Kidney (tissue), 14 donors: ENCODE measurements around the gene IFNL3. TPM values are rescaled to one million over a fixed set of nuclear protein-coding genes. Genes with fewer than 3 reads are reported as not detected.

Experiments
- DNase-seq, 5 donors: peaks; one replicate each; pipeline ENCODE4 v3.0.0-alpha.2; 2013 to 2020
- FAIRE-seq: peaks from 2 replicates; lab custom pipeline; 2012; peaks lifted over from hg19 to GRCh38; lab: Jason Lieb, UNC
- H3K27ac ChIP-seq, 2 donors: one replicate each; pipeline ENCODE4 v1.7.0; 2013; ENCODE audit warnings: low read depth in 2 of 2, low read length in 2 of 2, inconsistent platforms in 1 of 2
- H3K27me3 ChIP-seq: one replicate; pipeline ENCODE4 v1.7.1; 2013; ENCODE audit warnings: low read length, inconsistent platforms; ENCODE audit not compliant: control insufficient read depth, insufficient read depth
- H3K36me3 ChIP-seq, 3 donors: one replicate each; pipeline versions ENCODE4 v1.7.0 to v1.7.1; 2013; ENCODE audit warnings: low read length in 3 of 3, control low read depth in 1 of 3, inconsistent platforms in 1 of 3; ENCODE audit not compliant: insufficient read depth in 3 of 3, control insufficient read depth in 2 of 3
- H3K4me1 ChIP-seq, 3 donors: one replicate each; pipeline versions ENCODE4 v1.7.0 to v1.7.1; 2013; ENCODE audit warnings: low read length in 3 of 3, inconsistent platforms in 1 of 3, low read depth in 1 of 3; ENCODE audit not compliant: control insufficient read depth in 2 of 3, insufficient read depth in 2 of 3
- H3K4me3 ChIP-seq, 3 donors: one replicate each; pipeline versions ENCODE4 v1.7.0 to v1.8.1; 2013; ENCODE audit warnings: low read length in 3 of 3, control low read depth in 1 of 3, inconsistent platforms in 1 of 3
- H3K9ac ChIP-seq, 3 donors: one replicate each; pipeline versions ENCODE4 v1.7.0 to v1.7.1; 2013; ENCODE audit warnings: low read length in 3 of 3, control low read depth in 1 of 3, inconsistent platforms in 1 of 3
- H3K9me3 ChIP-seq, 3 donors: one replicate each; pipeline versions ENCODE4 v1.7.0 to v1.7.1; 2013; ENCODE audit warnings: low read length in 3 of 3, control low read depth in 1 of 3, inconsistent platforms in 1 of 3; ENCODE audit not compliant: control insufficient read depth in 2 of 3, insufficient read depth in 1 of 3
- intact Hi-C: fragments of 100-400 bp; cut with DNase I; formaldehyde crosslinking; loops from one replicate; pipeline ENCODE4 v1.11.1; 2022
- polyA plus RNA-seq: library from polyadenylated mRNA; stranded (reverse); fragments of 350-450 nt; fragmentation: Illumina TruSeq; extraction: RNeasy Lipid Tissue Mini Kit (QIAGEN cat#74804); gene quantifications from one replicate; pipeline ENCODE4 v1.2.3, GENCODE V29; 2014; ENCODE audit warnings: low read depth, low replicate concordance; ENCODE audit not compliant: insufficient read depth
- total RNA-seq: library from RNA; stranded (reverse); fragmentation: NEBNext Ultra II Directional; extraction: Animal tissue kit (Norgen Biotek cat#: 25700); gene quantifications from one replicate; pipeline ENCODE4 v1.2.1, GENCODE V29; 2021
- TF ChIP-seq, protein P1 (sequence below): IDR thresholded peaks from 3 replicates; pipeline ENCODE4 v1.5.1; 2012; ENCODE audit warnings: mild to moderate bottlenecking, moderate library complexity, borderline replicate concordance; ENCODE audit not compliant: insufficient read depth; ENCODE audit errors: extremely low read depth
- donor health status: control.
- donor health status: control.
- donor health status: control.
- donor health status: control.
- donor health status: control.
- donor health status: DM: yes; HTN: yes; CAD: no.
- donor health status: Normal renal cell carcinoma (clear cell type).

IFNL3 gene
- total and polyA plus RNA-seq, 2 donors from 2014 or later: not detected

DNA sequence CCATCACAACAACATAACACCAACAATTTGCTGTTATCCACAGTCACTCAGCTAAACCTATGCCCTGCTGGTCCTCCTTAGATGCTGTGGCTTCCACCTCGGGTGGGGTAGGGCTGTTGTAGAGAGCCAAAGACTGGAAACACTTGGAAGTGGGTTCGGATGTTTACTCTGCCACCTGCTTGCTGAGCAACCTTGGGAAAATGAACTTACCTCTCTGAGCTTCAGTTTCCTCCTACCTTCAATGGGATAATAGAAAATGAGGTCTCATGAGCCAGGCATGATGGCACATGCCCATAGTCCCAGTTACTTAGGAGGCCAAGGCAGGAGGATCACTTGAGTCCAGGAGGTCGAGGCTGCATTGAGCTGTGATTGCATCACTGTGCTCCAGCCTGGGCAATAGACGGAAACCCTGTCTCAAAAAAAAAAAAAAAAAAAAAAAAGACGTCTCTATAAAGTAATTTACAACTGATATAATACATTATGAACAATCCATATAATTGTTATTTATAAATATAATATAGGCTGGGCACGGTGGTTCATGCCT is 37.4 kb downstream of the IFNL3 start:
- DNase-seq: no peak
- Histone ChIP-seq H3K27me3 (peaks cover 2% of the 10 kb centered on the region), H3K9ac (no peak overlapping the region), H3K4me3 (no peak overlapping the region), H3K36me3 (no peaks in the 10 kb centered on the region), H3K27ac (no peak overlapping the region), H3K9me3 (no peaks in the 10 kb centered on the region), H3K4me1 (no peaks in the 10 kb centered on the region)
- TF ChIP-seq, protein P1, sequence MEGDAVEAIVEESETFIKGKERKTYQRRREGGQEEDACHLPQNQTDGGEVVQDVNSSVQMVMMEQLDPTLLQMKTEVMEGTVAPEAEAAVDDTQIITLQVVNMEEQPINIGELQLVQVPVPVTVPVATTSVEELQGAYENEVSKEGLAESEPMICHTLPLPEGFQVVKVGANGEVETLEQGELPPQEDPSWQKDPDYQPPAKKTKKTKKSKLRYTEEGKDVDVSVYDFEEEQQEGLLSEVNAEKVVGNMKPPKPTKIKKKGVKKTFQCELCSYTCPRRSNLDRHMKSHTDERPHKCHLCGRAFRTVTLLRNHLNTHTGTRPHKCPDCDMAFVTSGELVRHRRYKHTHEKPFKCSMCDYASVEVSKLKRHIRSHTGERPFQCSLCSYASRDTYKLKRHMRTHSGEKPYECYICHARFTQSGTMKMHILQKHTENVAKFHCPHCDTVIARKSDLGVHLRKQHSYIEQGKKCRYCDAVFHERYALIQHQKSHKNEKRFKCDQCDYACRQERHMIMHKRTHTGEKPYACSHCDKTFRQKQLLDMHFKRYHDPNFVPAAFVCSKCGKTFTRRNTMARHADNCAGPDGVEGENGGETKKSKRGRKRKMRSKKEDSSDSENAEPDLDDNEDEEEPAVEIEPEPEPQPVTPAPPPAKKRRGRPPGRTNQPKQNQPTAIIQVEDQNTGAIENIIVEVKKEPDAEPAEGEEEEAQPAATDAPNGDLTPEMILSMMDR: no peak
- no peak for FAIRE-seq
- intact Hi-C loops: no loop called here

DNA sequence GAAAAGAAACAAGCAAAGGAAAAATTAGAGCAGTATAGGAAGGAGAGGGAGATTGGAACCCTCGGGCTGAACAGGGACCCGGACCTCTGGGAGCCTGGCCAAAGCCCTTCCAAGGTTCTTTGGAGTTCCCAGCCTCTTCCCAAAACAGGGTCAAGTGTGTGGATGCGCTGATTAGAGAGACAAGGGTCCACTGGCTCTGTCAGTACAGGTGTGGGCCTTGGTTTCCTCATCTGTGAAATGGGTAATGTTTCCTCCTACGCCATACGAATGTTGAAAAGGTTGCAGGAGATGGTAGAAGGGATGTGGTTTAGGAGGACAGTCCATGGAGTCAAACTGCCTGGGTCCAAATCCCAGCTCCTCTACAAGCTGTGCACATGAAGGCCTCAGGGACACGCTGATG is 38.7 kb downstream of the IFNL3 start:
- Histone ChIP-seq H3K27me3 (peaks cover 2% of the 10 kb centered on the region), H3K4me3 (no peak overlapping the region), H3K9ac (no peak overlapping the region), H3K36me3 (no peaks in the 10 kb centered on the region), H3K4me1 (no peaks in the 10 kb centered on the region), H3K27ac (no peak overlapping the region), H3K9me3 (no peaks in the 10 kb centered on the region)
- no peak for FAIRE-seq
- no peak for DNase-seq
- intact Hi-C loops: no loop called here
- TF ChIP-seq, protein P1: no peak

DNA sequence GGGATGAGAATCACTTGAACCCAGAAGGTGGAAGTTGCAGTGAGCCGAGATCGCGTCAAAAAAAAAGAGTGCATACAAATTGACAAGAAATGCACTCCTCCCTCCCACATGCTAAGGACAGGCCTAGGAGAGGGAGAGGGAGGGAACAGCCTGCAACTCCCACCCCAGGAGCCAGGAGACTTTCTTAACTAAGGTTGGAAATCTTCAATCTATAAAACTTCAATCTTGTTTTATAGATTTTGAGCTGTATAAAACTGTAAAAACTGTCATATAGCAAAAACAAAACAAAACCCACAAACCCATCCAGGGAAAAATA is 39.4 kb downstream of the IFNL3 start:
- Histone ChIP-seq H3K9me3 (no peaks in the 10 kb centered on the region), H3K36me3 (no peaks in the 10 kb centered on the region), H3K27ac (no peak overlapping the region), H3K4me3 (no peak overlapping the region), H3K27me3 (peaks cover 2% of the 10 kb centered on the region), H3K9ac (no peak overlapping the region), H3K4me1 (no peaks in the 10 kb centered on the region)
- TF ChIP-seq, protein P1: no peak
- DNase-seq (no peak), FAIRE-seq (no peak)
- intact Hi-C loops: no loop called here
